Loucy (cell line): ENCODE results near the gene B3GALNT1.

Source experiments
- H2AFZ ChIP-seq: fragments of 200-600 bp; sonication (generic); 2 replicates; pipeline ENCODE4 v1.6.0; 2016; ENCODE audit warnings: antibody characterized with exemption, mild to moderate bottlenecking, low read length, moderate library complexity
- H3F3A ChIP-seq: fragments of 200-600 bp; 2 replicates; pipeline ENCODE4 v1.6.0; 2016; ENCODE audit warnings: antibody characterized with exemption, low read depth, mild to moderate bottlenecking
- H3K27me3 ChIP-seq: fragments of 200-600 bp; sonication (generic); 2 replicates; pipeline ENCODE4 v1.6.1; 2014; ENCODE audit warnings: low read length, mild to moderate bottlenecking; ENCODE audit not compliant: insufficient read depth, poor library complexity, severe bottlenecking
- H3K36me3 ChIP-seq: fragments of 200-600 bp; sonication (generic); 2 replicates; pipeline ENCODE4 v1.6.1; 2016; ENCODE audit warnings: low read length; ENCODE audit not compliant: insufficient read depth
- H3K4me1 ChIP-seq: fragments of 200-600 bp; sonication (generic); 2 replicates; pipeline ENCODE4 v1.5.1; 2014; ENCODE audit warnings: low read length, mild to moderate bottlenecking; ENCODE audit not compliant: insufficient read depth, poor library complexity, severe bottlenecking
- H3K4me2 ChIP-seq: fragments of 200-600 bp; sonication (generic); 2 replicates; pipeline ENCODE4 v1.6.0; 2014; ENCODE audit warnings: antibody characterized with exemption, low read length, low read depth, mild to moderate bottlenecking; ENCODE audit not compliant: poor library complexity, severe bottlenecking
- H3K4me3 ChIP-seq: fragments of 200-600 bp; sonication (generic); 2 replicates; pipeline ENCODE4 v1.5.1; 2014; ENCODE audit warnings: low read length, mild to moderate bottlenecking, mixed read lengths; ENCODE audit not compliant: poor library complexity, severe bottlenecking
- H3K79me2 ChIP-seq: fragments of 200-600 bp; sonication (generic); 2 replicates; pipeline ENCODE4 v1.6.1; 2014; ENCODE audit warnings: low read length; ENCODE audit not compliant: insufficient read depth
- H3K9ac ChIP-seq: fragments of 200-600 bp; sonication (generic); 2 replicates; pipeline ENCODE4 v1.6.0; 2014; ENCODE audit warnings: mild to moderate bottlenecking, low read depth, low read length, moderate library complexity; ENCODE audit not compliant: poor library complexity, severe bottlenecking
- H3K9me2 ChIP-seq: fragments of 200-600 bp; sonication (generic); replicated peaks from 2 replicates; pipeline ENCODE4 v1.6.1; 2016; ENCODE audit warnings: low read depth, low read length, mixed read lengths
- H3K9me3 ChIP-seq: fragments of 200-600 bp; sonication (generic); 2 replicates; pipeline ENCODE4 v1.6.1; 2014; ENCODE audit warnings: mild to moderate bottlenecking, antibody characterized with exemption, low read length, low read depth; ENCODE audit not compliant: insufficient read depth
- H4K20me1 ChIP-seq: fragments of 200-600 bp; sonication (generic); 2 replicates; pipeline ENCODE4 v1.6.0; 2014; ENCODE audit warnings: antibody characterized with exemption, low read length, mild to moderate bottlenecking; ENCODE audit not compliant: insufficient read depth, poor library complexity, severe bottlenecking
- EZH2phosphoT487 ChIP-seq: fragments of 200-600 bp; IDR thresholded peaks from 2 replicates; pipeline ENCODE4 v1.6.1; 2018; ENCODE audit warnings: antibody characterized with exemption, mild to moderate bottlenecking, moderate library complexity, borderline replicate concordance
- TF ChIP-seq, protein P1 (sequence below): fragments of 200-600 bp; sonication (generic); conservative IDR thresholded peaks from 2 replicates; pipeline ENCODE4 v1.5.1; 2014; ENCODE audit warnings: mild to moderate bottlenecking, antibody characterized with exemption, low read length

The B3GALNT1 gene

GRCh38 chr3:161073181-161073580 lies 32.0 kb downstream of the B3GALNT1 start:
- Histone ChIP-seq H2AFZ (no peak overlapping the region), H3K4me2 (no peak overlapping the region), H3K4me1 (peaks cover 58% of the 10 kb centered on the region), H3K9ac (no peak overlapping the region), H3K79me2 (no peaks in the 10 kb centered on the region), H3K4me3 (no peak overlapping the region), H3K9me2 (no peaks in the 10 kb centered on the region), H4K20me1 (no peaks in the 10 kb centered on the region), H3F3A (peaks cover 12% of the 10 kb centered on the region; the same call in 1 of the 2 replicates), H3K36me3 (no peaks in the 10 kb centered on the region), H3K27me3 (no peaks in the 10 kb centered on the region), H3K9me3 (no peaks in the 10 kb centered on the region)
- TF ChIP-seq, protein P1, sequence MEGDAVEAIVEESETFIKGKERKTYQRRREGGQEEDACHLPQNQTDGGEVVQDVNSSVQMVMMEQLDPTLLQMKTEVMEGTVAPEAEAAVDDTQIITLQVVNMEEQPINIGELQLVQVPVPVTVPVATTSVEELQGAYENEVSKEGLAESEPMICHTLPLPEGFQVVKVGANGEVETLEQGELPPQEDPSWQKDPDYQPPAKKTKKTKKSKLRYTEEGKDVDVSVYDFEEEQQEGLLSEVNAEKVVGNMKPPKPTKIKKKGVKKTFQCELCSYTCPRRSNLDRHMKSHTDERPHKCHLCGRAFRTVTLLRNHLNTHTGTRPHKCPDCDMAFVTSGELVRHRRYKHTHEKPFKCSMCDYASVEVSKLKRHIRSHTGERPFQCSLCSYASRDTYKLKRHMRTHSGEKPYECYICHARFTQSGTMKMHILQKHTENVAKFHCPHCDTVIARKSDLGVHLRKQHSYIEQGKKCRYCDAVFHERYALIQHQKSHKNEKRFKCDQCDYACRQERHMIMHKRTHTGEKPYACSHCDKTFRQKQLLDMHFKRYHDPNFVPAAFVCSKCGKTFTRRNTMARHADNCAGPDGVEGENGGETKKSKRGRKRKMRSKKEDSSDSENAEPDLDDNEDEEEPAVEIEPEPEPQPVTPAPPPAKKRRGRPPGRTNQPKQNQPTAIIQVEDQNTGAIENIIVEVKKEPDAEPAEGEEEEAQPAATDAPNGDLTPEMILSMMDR: no peak

- H4K20me1 ChIP-seq: no peaks in the 10 kb centered on the region
- no peaks in the 10 kb centered on the region for H3K79me2 ChIP-seq
- no peaks in the 10 kb centered on the region for H3K9me2 ChIP-seq
- H3K27me3 ChIP-seq: no peaks in the 10 kb centered on the region
- H3K4me3 ChIP-seq: no peak overlapping the region
- H3K9ac ChIP-seq: no peak overlapping the region
- TF ChIP-seq EZH2phosphoT487: no peak
- TF ChIP-seq, protein P1: no peak
- H3K4me1 ChIP-seq: peaks cover 59% of the 10 kb centered on the region
- no peak overlapping the region for H2AFZ ChIP-seq
- H3K4me2 ChIP-seq: no peak overlapping the region
- no peaks in the 10 kb centered on the region for H3K36me3 ChIP-seq
- H3F3A ChIP-seq: peaks cover 12% of the 10 kb centered on the region; the same call in 1 of the 2 replicates
- H3K9me3 ChIP-seq: no peaks in the 10 kb centered on the region
Measured at GRCh38 chr3:161072751-161073150, 32.4 kb downstream of the B3GALNT1 start.

DNA sequence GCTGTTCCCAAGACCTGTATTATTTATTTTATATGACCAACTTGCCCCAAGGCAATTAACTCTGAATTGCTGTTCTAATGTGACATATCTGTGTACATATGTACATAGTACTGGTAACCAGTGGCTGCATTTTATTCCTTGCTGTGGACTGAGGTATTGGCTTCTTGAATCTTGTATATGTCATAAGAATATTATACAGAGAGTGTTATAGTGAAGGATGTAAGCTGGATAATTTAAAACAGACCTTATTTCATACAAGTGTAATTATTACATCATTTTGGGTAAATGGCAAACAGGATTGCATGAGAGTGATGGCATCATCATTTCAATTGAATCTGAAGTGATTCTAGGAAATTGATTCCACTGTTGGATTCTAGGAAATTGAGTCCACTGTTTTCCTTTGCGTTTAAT lies 32.9 kb downstream of the B3GALNT1 start:
- Histone ChIP-seq H3K9me2 (no peaks in the 10 kb centered on the region), H3K9me3 (no peaks in the 10 kb centered on the region)

More for the DNA sequence above, 32.9 kb downstream of the B3GALNT1 start:
- H2AFZ ChIP-seq: no peak overlapping the region
- no peak overlapping the region for H3K9ac ChIP-seq
- H3K79me2 ChIP-seq: no peaks in the 10 kb centered on the region
- H3K4me1 ChIP-seq: peaks cover 60% of the 10 kb centered on the region
- H3K36me3 ChIP-seq: no peaks in the 10 kb centered on the region
- no peak overlapping the region for H3K4me3 ChIP-seq
- no peaks in the 10 kb centered on the region for H3K27me3 ChIP-seq
- H3F3A ChIP-seq: peaks cover 12% of the 10 kb centered on the region; the same call in 1 of the 2 replicates
- H4K20me1 ChIP-seq: no peaks in the 10 kb centered on the region
- TF ChIP-seq, protein P1: no peak
- TF ChIP-seq EZH2phosphoT487: no peak
- H3K4me2 ChIP-seq: no peak overlapping the region
